HG02938 (cell line): ENCODE measurements around the gene ATG14.
A peak's percentile ranks its signal among the peaks of the same experiment; 100 is the strongest.
"Not testable (repeated sequence)": the region's sequence is repeated elsewhere in the genome, so short reads cannot be mapped to it uniquely, and the experiment has no call there.

Experiments
- ATAC-seq: cut with Tn5 transposase; IDR thresholded peaks from one replicate; pipeline ENCODE4 v1.9.1; 2021; ENCODE audit warnings: mild to moderate bottlenecking, moderate library complexity; ENCODE audit not compliant: unreplicated experiment

ATG14 gene

DNA sequence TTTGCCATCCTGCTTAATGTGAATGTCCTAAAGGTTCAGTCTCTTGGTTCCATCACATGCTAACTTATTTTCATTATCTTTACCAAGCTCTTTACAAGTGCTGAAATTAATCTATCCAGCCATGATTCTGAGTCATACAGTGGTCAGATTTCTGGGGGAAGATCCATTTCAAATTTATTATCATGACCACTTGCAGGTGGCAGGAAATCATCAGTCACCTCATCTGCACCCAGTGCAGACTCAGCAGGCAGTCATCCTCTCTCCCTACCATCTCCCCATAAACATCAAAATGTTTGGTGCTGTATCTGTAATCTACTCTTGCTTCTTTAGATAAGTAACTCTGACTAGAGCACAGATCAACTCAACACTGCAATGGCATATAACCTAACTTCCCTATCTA, 23.5 kb downstream of the ATG14 start:
- no peak for ATAC-seq

DNA sequence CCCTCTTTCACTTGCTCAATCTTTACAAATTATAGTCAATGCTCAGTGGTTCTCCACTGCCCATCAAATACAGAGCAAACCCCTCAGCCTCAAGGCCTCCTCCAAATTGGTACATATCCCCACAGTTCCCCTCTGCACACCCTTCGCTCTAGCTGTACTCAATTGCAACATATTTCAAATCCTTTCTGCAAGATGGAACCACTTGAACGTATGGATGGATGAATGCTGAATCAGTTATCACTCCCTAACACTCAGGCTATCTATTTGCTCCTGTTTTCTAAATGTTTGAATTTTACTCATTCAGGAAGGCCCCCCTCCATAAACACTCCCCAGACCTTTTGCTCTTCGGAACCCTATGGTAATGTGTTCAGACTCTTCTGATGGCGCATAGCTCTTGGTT, 24.5 kb downstream of the ATG14 start:
- no peak for ATAC-seq

DNA sequence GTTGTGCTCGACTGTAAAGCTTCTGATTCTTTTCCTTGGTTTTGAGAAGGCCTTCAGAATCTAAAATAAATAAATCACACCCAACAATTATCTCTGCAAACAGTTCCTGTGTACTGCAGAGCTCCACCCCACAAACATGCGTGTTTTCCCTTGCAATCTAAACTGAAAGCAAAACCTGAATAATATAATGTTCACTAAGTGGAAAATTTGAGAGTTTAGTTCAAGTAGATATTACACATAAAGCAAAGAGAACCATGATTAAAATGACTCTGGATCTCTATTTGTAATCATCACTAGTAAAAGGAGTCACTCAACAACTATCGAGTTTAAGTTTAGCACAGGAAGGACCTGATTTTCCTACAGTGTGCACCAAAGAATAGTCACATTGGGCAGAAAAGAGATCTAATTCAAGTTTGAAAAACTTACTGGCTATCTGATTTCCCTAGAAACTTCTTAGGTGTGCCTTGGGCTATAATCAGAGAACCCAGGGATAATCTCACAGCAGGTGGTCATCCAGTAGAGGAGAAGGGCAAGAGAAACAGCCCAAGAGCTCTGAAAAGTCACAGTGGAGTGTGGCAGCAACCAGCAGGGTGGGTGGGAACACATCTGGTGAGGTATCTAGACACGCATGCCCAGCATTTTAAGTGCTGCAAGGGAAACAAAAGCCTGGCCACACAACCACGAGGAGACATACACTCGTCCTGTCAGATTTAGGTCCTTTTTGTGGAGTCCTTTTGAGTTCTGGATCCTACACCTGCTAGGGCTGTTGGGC, 25.4 kb downstream of the ATG14 start:
- no peak for ATAC-seq

DNA sequence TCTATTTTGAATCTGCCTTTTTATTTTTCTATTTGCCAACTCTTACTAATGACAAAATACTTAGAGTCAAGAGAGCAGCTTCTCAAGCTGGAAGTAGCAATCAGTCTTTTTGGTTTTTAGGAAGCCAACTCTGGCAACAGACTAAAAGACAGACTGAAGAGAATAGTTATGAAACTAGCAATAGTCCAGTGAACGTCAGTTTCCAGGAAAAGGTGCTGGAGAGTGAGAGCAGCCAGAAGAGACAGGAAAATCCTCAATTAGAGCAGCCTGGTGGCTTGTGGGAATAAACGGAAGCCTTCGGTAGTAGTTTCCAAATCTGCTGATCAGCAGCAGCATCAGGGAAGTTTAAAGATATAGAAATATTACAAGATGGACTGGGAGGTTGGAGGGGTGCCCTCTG, 27.1 kb downstream of the ATG14 start:
- no peak for ATAC-seq

DNA sequence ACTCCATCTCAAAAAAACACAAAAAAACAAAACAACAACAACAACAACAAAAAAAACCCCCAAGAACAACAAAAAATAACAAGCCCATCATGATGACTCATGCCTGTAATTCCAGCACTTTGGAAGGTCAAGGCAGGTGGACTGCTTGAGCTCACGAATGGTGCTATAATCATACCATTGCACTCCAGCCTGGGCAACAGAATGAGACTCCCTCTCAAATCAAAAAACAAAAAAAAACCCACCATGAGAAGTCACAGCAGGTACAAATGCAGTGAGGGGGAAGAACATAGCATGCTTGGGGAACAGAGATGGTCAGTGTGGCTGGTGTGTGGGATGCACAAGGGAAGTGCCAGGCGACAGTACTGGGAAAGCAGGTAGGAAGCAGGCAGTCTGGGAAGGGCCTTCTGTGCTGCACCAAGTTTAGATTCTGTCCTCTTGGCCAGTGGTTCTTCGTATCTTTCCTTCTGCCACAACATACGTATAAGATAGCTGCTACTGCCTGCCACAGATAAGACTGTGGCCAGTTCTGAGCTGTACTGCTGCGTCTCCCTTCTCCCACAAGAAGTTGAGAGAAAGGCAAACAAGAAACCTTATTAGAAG, 28.0 kb downstream of the ATG14 start:
- ATAC-seq: no peak

DNA sequence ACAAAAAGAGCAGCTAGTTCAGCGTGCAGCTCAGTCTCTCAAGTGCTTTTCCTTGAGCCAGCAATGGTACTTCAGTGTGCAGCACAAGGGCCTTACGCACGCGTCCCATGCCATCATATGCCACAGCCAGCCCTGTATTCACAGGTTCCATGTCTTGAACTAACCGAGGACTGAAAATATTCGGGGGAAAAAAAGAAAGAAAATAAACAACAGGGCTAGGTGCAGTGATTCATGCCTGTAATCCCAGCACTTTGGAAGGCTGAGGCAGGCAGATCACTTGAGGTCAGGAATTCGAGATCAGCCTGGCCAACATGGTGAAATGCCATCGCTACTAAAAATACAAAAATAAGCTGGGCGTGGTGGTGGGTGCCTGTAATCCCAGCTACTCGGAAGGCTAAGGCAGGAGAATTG, 28.6 kb downstream of the ATG14 start:
- not testable (repeated sequence) for ATAC-seq

DNA sequence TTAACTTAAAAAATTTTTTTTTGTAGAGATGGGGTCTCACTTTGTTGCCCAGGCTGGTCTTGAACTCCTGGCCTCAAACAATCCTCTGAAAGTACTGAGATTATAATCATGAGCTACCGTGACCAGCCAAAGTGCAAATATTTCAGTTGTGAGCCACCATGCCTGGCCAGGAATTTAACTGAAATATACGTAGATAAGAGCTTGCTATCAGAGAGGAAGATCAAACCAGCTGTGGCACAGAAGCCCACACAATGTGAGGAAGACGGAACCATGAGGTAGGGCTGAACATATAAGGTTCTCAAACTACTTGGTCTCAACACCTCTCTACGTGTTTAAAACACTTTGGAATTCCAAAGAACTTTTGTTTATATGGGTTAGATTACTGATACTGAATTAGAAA, 29.1 kb downstream of the ATG14 start:
- ATAC-seq: no peak

DNA sequence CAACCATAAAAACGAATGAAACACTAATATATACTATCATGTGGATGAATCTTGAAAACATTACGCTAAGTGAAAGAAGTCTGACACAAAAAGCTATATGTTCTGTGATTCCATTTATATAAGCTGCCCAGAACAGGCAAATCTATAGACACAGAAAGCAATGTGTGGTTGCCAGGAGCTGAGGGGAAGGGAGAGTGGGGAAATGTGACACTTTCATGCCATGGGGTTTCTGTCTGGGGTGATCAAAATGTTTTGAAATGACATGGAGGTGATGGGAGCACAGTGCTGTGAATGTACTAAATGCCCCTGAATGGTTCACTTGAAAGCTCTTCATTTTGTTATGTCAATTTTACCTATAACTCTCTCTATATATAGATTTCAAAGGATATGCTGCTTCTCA, 30.1 kb downstream of the ATG14 start:
- ATAC-seq: no peak

DNA sequence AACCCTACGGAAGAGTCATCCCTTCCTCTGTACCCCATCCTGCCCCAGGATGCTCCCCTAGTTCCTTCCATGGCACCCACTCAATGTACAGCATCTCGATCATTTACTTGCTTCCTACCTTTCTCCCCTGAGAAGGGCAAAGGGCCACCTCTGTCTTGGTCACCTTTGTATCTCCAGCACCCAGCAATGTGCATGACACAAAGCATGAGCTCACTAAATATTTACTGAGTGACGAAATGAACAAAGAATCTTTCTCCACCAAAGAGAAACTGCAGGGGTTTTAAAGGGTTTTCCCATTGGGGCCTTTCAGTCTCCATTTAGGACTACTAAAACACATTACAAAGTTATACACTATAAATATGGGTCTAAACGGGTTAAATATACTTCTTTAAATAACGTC, 30.6 kb downstream of the ATG14 start:
- ATAC-seq: no peak

DNA sequence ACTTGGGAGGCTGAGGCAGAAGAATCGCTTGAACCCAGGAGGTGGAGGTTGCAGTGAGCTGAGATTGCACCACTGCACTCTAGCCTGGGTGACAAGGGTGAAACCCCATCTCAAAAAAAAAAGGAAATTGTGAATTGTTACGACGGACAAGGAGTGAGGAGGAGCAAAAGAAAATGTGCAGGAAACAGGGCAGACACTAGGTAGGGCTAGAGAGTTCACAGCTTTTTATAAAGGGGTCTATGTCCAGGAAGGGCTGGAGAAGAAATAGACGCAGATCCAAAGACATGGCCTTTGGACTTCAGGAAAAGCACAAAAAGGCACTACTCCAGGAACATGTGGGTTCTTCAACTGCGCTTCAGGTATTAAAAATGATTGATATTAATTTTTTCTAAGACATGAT, 34.4 kb downstream of the ATG14 start:
- no peak for ATAC-seq

DNA sequence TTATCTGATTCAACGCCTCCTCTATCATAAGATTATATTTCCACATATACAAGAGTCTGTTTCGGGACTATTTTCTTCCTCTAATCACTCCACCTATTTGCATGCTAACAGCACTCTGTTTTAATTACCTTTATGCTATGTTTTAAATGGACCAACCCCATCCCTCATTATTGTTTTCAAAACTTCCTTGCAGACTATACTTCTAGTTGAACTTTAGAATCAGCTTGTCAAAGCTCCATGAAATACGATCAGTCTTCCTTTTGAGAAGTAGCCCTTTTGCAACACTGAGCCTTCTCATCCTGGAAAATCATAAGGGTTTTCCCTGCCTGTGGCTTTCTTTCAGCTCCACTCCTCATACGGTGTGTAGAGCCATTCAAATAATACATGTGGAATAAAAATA, 36.9 kb downstream of the ATG14 start:
- ATAC-seq: no peak

DNA sequence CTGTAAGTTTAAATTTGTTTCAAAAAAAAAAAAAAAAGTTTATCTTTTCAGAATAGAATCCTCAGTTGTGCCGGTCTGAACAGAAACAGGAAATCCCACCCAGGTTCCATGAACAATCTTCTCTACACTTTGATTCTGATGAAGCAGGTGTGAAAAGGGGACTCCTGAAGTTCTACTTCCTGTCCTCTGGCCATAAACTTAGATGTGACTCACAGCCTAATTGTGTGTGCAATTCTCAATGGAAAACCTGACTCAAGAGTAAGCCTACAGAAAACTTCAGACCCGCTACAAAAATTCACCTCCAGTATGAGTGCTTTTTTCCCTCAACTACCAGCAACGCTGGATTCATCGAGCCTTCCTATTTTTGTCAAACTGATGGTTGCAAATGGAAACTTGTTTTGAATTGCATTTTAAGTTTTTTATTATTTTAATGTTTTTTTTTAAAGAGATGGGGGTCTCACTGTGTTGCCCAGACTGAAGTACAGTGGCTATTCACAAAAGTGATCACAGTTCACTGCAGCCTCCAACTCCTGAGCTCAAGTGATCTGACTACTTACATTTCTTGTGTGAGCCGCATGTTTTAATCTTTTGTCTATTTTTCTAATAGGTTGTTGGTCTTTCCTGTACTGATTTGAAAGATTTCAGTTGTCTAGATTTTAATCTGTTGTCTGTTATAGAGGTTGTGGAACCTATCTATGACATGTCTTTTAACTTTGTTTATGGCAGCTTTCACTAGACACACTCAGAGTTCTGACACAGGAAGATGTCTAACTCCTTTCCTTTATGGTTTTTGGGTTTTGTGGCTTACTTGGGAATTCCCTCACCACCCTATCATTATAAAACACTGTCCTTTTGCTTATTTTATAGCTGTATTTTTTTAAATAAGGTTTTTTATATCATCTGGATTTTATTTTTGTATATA, 37.6 kb downstream of the ATG14 start:
- ATAC-seq: no peak

DNA sequence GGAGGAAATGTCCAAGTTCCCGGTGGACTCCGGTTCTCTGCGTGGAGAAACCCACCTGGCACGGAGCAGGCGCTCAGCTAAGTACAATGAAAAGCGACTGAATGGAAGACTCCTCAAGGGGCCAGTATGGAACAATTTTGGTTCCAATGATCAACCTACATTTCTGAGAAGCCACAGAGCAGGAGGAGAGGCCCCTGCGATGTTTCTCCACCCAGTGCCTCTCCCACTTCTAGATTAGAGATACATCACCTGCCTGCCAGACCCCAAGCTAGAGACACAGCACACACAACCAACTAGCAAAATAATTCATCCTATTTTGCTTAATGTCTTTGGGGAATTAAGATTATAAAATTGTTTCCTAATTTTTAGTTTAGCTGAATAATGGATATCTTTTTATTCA, 38.8 kb downstream of the ATG14 start:
- no peak for ATAC-seq

DNA sequence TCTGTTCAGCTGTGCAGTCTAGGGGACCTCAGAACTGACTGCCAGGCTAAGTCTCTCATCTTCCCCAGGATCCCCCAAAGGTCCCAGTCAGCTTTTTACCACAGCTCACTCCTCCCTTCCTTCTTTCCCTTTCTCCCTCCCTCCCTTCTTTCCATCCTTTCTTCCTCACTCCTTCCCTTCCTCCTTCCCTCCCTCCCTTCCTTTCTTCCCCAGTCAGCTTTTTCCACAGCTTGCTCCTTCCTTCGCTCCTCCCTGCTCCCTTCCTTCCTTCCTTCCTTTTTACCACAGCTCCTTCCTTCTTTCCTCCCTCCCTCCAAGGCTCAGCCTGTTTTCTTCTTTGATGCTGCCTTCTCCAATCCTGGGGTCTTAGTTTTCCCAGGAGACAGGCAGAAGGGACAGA, 39.2 kb downstream of the ATG14 start:
- no peak for ATAC-seq

DNA sequence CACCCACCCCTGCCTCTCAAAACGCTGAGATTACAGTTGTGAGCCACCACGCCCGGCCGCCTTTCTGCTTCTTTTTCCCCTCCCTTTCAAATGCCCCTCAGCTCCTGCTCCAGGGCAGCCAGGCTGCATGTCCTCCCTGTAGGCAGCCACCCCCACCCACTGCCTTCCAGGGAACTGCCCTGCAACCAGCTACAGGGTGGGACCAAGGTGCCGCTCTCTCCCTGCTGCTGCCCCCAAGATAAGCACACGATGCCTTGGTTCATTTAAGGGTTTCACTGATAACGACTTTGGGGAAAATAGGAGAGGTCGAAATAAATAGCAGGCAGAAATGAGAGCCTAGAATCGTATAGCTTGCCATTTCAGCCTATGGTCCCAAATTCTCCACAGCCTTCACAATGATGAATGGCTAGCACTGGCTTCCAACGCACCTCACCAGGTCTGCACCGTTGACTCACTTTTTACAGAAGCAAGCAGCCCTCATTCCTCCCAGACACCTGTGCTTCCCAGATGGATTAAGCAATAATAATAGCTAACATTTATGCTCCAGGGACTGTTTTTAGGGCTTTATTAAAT, 40.7 kb downstream of the ATG14 start:
- ATAC-seq: no peak

DNA sequence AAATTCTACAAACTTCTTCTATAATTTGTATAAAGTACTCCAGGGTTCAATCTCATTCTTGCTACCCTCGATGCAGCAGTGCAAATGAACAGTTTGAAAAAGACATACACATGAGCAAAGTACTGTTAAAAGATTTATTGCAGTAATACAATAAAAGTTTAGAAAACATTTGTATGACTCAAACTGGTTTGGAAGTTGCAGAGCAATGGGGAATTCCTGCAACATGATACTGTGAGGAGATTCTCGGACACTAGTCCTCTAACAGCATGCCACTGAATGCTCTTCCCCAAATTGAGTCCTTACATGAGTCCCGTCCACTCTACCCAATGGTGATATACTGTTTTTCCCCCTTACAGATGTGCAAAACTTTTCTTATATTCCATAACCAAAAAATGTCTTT, 45.4 kb downstream of the ATG14 start:
- ATAC-seq: no peak

DNA sequence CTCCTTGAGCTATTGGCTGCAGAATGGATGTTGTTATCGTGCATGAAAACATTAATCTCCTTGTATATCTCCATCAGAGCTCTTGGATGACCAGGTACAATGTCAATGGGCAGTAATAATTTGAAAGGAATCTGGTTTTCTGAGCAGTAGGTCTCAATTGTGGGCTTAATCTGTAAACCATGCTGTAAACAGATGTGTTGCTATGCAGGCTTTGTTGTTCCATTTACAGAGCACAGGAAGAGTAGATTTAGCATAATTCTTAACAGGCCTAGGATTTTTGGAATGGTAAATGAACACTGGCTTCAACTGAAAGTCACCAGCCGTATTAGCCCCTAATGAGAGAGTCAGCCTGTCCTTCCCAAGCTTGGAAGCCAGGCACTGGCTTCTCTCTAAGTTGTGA, 50.4 kb downstream of the ATG14 start:
- ATAC-seq: no peak

DNA sequence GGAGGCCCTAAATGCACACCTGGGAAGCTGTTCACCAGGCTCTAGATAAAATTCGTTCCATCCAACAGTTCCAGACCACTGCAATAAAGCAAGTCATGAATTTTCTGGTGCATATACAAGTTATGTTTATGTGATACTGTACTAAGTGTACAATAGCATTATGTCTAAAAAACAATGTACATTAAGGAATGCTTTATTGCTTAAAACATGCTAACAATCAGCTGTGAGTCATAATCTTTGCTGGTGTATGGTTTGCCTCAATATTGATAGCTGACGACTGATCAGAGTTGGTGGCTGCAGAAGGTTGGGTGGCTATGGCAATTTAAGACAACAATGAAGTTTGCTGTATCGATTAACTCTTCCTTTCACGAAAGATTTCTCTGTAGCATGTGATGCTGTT, 52.3 kb downstream of the ATG14 start:
- ATAC-seq: no peak

DNA sequence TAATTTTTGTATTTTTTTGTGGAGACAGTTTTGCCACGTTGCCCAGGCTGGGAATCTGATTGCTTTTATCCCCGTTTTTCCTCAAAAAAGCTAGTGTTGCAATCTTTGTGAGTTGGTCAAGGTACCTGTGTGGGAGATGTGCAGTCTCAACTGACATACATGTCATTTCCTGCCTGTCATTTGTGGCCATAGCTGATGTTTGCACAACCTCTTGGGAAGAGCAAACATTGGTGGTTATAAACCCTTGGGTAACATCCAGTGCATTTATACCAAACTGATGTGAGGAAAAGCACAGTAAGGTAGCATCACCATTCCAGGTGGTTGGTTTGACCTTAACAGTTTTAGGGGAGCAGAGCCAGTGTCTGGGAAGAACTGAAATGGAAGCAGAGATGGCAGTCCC, 54.7 kb downstream of the ATG14 start:
- no peak for ATAC-seq

DNA sequence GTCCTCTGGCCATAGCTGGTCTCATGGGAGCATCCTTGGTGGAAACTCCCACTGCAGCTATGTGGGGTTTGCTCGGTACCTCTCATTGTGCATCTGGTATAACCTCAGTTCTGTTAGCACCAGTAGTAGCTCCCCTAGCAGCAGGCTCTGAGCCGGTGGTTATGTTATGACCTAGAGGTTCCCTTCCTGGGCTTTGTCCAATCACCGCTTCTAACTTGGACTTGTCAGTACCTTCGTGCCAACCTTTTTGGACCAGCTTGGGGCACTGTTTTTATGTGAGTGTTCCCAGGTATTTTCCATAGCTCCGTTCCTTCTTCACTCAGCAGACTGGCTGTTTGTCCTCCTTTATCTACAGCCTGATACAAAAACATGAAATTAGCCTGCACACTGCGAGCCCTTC, 55.7 kb downstream of the ATG14 start:
- no peak for ATAC-seq

DNA sequence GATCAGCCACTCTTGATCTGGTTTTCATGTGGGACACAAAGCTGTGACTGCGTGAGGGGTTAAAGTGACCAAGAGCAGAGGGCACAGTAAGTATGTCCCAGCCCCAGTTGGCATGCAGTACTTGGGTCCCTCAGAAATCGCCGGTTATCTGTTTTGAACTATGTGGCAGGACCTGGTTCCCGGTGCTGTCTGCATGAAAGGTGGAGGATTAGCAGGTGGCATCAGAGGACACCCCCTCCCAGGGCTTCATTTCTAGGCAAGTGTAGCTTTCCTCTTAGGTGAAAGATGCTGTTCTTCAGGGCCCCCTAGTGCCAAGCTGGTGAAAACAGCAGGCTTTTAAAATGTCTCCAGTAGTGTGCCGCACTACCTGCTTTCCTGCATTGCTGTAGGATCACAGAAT, 57.1 kb downstream of the ATG14 start:
- peak; percentile 58 for ATAC-seq
